ENCODE results near the gene PRDM2.

GRCh38 chr1:13769830-13770229 is 69.8 kb downstream of the PRDM2 start:
- TF ChIP-seq CEBPB (IDR thresholded peaks at IDR 0.05; ENCODE audit: borderline replicate concordance, low read depth, low read length) (no peak), CTCF (CRISPR knock-in tag; IDR thresholded peaks at IDR 0.05) (no peak)

Data from HepG2 (cell line).